ENCODE measurements around the gene SERPINH1.

Gene SERPINH1

DNA sequence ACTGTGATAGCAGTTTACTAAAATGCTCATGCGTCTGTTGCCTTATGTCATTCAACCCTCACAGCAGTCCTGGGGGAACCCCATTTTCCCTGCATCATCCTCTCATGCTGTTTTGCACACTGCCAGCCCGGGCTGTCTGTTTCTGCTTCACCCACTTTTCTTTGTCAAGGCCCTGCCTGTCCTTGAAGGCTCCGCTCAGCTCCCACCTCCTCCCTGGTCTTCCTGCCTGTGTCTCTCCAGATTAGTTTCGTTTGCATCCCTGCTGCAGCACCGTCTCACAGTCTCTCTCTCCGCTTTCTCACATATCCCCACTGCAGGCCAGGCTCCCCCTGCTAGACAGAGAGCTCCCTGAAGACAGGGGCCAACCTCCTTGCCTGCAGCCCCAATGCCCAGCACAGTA lies 29.9 kb downstream of the SERPINH1 start:
- no peaks in the 10 kb centered on the region for H3K27me3 ChIP-seq (replicated peaks; ENCODE audit: insufficient read depth, low read length)
- TF ChIP-seq, protein P1, sequence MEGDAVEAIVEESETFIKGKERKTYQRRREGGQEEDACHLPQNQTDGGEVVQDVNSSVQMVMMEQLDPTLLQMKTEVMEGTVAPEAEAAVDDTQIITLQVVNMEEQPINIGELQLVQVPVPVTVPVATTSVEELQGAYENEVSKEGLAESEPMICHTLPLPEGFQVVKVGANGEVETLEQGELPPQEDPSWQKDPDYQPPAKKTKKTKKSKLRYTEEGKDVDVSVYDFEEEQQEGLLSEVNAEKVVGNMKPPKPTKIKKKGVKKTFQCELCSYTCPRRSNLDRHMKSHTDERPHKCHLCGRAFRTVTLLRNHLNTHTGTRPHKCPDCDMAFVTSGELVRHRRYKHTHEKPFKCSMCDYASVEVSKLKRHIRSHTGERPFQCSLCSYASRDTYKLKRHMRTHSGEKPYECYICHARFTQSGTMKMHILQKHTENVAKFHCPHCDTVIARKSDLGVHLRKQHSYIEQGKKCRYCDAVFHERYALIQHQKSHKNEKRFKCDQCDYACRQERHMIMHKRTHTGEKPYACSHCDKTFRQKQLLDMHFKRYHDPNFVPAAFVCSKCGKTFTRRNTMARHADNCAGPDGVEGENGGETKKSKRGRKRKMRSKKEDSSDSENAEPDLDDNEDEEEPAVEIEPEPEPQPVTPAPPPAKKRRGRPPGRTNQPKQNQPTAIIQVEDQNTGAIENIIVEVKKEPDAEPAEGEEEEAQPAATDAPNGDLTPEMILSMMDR (IDR thresholded peaks at IDR 0.05; ENCODE audit: low read length) = no peak
- TF ChIP-seq EZH2phosphoT487 (IDR thresholded peaks at IDR 0.05; ENCODE audit: low read length) = no peak
- no peak for TF ChIP-seq EZH2 (optimal IDR thresholded peaks at IDR 0.05; ENCODE audit: low read depth, low read length)
- H3K79me2 ChIP-seq (ENCODE audit: low read length) = no peaks in the 10 kb centered on the region
- H3K9me3 ChIP-seq (replicated peaks; ENCODE audit: insufficient read depth, low read length) = no peaks in the 10 kb centered on the region
- H4K20me1 ChIP-seq (ENCODE audit: insufficient read depth, low read length) = no peaks in the 10 kb centered on the region
- no peak overlapping the region for H3K4me3 ChIP-seq (ENCODE audit: low read length)
- H3K36me3 ChIP-seq (replicated peaks; ENCODE audit: insufficient read depth, low read length) = no peaks in the 10 kb centered on the region
- no peaks in the 10 kb centered on the region for H3F3A ChIP-seq (ENCODE audit: insufficient read depth, low read length)
- DNase-seq = no peak
- H3K9ac ChIP-seq (ENCODE audit: low read length) = no peak overlapping the region
- no peak overlapping the region for H3K27ac ChIP-seq (ENCODE audit: low read length)
- H3K4me1 ChIP-seq (ENCODE audit: low read length) = no peaks in the 10 kb centered on the region
- H3K4me2 ChIP-seq (ENCODE audit: low read depth, low read length) = no peak overlapping the region
- H3K9me2 ChIP-seq (replicated peaks; ENCODE audit: insufficient read depth, low read length) = no peaks in the 10 kb centered on the region
- H2AFZ ChIP-seq (ENCODE audit: low read length) = no peak overlapping the region

DNA sequence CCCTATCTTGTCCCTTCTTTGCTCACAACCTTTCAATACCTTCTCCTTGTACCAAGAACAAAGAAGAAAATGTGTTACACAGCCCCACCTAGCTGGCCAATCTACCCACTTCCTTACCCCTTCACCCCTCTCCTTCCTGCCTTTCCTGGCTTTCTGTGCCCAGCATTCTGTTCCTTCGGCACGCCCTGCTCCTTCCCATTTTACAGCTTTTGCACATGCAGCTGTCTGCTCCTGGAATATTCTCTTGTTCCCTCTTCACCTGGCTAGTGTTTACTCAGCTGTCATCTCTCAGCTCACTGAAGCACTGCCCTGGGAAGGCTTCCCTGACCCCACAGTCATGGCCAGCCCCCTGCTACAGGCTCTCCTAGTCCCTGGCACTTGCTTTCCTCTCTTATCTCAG lies 30.7 kb downstream of the SERPINH1 start:
- Histone ChIP-seq H3K4me3 (ENCODE audit: low read length) (no peak overlapping the region), H4K20me1 (ENCODE audit: insufficient read depth, low read length) (no peaks in the 10 kb centered on the region), H3K4me1 (ENCODE audit: low read length) (no peaks in the 10 kb centered on the region), H3K27me3 (replicated peaks; ENCODE audit: insufficient read depth, low read length) (no peaks in the 10 kb centered on the region), H3K4me2 (ENCODE audit: low read depth, low read length) (no peak overlapping the region), H2AFZ (ENCODE audit: low read length) (no peak overlapping the region), H3K9ac (ENCODE audit: low read length) (no peak overlapping the region), H3K27ac (ENCODE audit: low read length) (no peak overlapping the region), H3K9me3 (replicated peaks; ENCODE audit: insufficient read depth, low read length) (no peaks in the 10 kb centered on the region), H3K79me2 (ENCODE audit: low read length) (no peaks in the 10 kb centered on the region), H3K36me3 (replicated peaks; ENCODE audit: insufficient read depth, low read length) (no peaks in the 10 kb centered on the region), H3F3A (ENCODE audit: insufficient read depth, low read length) (no peaks in the 10 kb centered on the region), H3K9me2 (replicated peaks; ENCODE audit: insufficient read depth, low read length) (no peaks in the 10 kb centered on the region)
- DNase-seq = no peak
- TF ChIP-seq, protein P1 (IDR thresholded peaks at IDR 0.05; ENCODE audit: low read length) = no peak
- TF ChIP-seq EZH2 (optimal IDR thresholded peaks at IDR 0.05; ENCODE audit: low read depth, low read length) (no peak), EZH2phosphoT487 (IDR thresholded peaks at IDR 0.05; ENCODE audit: low read length) (no peak)

DNA sequence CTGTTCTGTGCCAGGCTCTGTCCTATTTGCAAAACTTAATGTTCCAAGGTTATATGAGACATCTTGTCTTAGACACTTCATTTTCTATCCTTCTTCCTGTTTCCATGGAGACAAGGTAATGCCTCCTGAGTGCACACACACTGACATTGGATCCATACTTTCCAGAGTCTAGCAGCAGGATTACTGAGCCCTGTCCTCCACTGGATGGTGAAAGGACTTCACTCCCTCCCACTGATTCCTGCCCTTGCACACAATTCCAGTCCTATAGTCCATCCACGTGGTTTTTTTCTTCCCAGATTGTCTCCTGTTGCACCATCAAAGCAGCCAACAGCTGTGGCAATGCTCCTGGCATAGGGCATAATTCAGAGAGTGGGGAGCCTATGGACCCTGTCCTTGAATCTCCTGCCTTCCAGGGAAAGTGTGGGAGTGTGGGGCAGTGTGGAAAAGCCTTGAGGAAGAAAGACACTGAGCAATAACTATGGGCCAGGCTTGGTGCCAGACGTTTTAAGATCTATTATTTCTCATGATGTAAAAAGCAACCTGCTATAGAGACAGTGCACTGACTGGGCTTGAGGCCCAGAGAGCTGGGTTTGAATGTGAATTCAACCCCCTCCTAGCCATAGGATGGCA lies 31.3 kb downstream of the SERPINH1 start:
- no peaks in the 10 kb centered on the region for H4K20me1 ChIP-seq (ENCODE audit: insufficient read depth, low read length)
- H2AFZ ChIP-seq (ENCODE audit: low read length) = no peak overlapping the region
- H3K36me3 ChIP-seq (replicated peaks; ENCODE audit: insufficient read depth, low read length) = no peaks in the 10 kb centered on the region
- TF ChIP-seq, protein P1 (IDR thresholded peaks at IDR 0.05; ENCODE audit: low read length) = no peak
- no peak for TF ChIP-seq EZH2 (optimal IDR thresholded peaks at IDR 0.05; ENCODE audit: low read depth, low read length)
- TF ChIP-seq EZH2phosphoT487 (IDR thresholded peaks at IDR 0.05; ENCODE audit: low read length) = no peak
- no peaks in the 10 kb centered on the region for H3K9me2 ChIP-seq (replicated peaks; ENCODE audit: insufficient read depth, low read length)
- no peak overlapping the region for H3K4me2 ChIP-seq (ENCODE audit: low read depth, low read length)
- H3K4me1 ChIP-seq (ENCODE audit: low read length) = no peaks in the 10 kb centered on the region
- no peak overlapping the region for H3K4me3 ChIP-seq (ENCODE audit: low read length)
- no peaks in the 10 kb centered on the region for H3K27me3 ChIP-seq (replicated peaks; ENCODE audit: insufficient read depth, low read length)
- H3K9ac ChIP-seq (ENCODE audit: low read length) = no peak overlapping the region
- no peaks in the 10 kb centered on the region for H3K9me3 ChIP-seq (replicated peaks; ENCODE audit: insufficient read depth, low read length)
- no peak overlapping the region for H3K27ac ChIP-seq (ENCODE audit: low read length)
- no peaks in the 10 kb centered on the region for H3K79me2 ChIP-seq (ENCODE audit: low read length)
- H3F3A ChIP-seq (ENCODE audit: insufficient read depth, low read length) = no peaks in the 10 kb centered on the region
- DNase-seq = no peak

All from MM.1S (cell line).